Liver (tissue), 9 donors: ENCODE results near the gene RIT2. TPM values are rescaled to one million over a fixed set of nuclear protein-coding genes. Genes with fewer than 3 reads are reported as not detected.

Source experiments
- DNase-seq: peaks from one replicate; pipeline ENCODE4 v3.0.0-alpha.2; 2017; ENCODE audit warnings: low spot score
- H3K27ac ChIP-seq, 2 donors: one replicate each; pipeline ENCODE4 v1.7.0; 2013; ENCODE audit warnings: inconsistent platforms in 2 of 2, low read length in 2 of 2, control low read depth in 1 of 2, low read depth in 1 of 2, mild to moderate bottlenecking in 1 of 2
- H3K27me3 ChIP-seq, 4 donors: one replicate each; pipeline versions ENCODE4 v1.6.1 to v1.7.0; 2013; ENCODE audit warnings: low read length in 3 of 4, inconsistent platforms in 1 of 4, mild to moderate bottlenecking in 1 of 4, moderate library complexity in 1 of 4; ENCODE audit not compliant: control insufficient read depth in 4 of 4, insufficient read depth in 4 of 4
- H3K36me3 ChIP-seq, 4 donors: one replicate each; pipeline versions ENCODE4 v1.6.1 to v1.7.0; 2013; ENCODE audit warnings: low read length in 3 of 4, mild to moderate bottlenecking in 3 of 4, low read depth in 1 of 4, moderate library complexity in 1 of 4; ENCODE audit not compliant: control insufficient read depth in 4 of 4, insufficient read depth in 3 of 4
- H3K4me1 ChIP-seq, 4 donors: one replicate each; pipeline versions ENCODE4 v1.6.1 to v1.7.0; 2013; ENCODE audit warnings: low read length in 3 of 4, mild to moderate bottlenecking in 3 of 4, moderate library complexity in 1 of 4; ENCODE audit not compliant: control insufficient read depth in 4 of 4, insufficient read depth in 4 of 4
- H3K4me3 ChIP-seq, 3 donors: one replicate each; pipeline versions ENCODE4 v1.6.1 to v1.7.0; 2013; ENCODE audit warnings: low read length in 3 of 3, control low read depth in 1 of 3, low read depth in 1 of 3, mild to moderate bottlenecking in 1 of 3
- H3K9ac ChIP-seq, 2 donors: one replicate each; pipeline ENCODE4 v1.7.0; 2013; ENCODE audit warnings: low read length in 2 of 2, mild to moderate bottlenecking in 2 of 2, moderate library complexity in 2 of 2, control low read depth in 1 of 2, low read depth in 1 of 2
- H3K9me3 ChIP-seq, 4 donors: one replicate each; pipeline versions ENCODE4 v1.6.1 to v1.7.0; 2013; ENCODE audit warnings: low read length in 3 of 4; ENCODE audit not compliant: control insufficient read depth in 4 of 4
- EGR1 ChIP-seq, 2 donors: IDR thresholded peaks; 2 replicates each; pipeline ENCODE4 v1.6.1; 2016 to 2018; ENCODE audit warnings: antibody characterized with exemption in 2 of 2, low read depth in 2 of 2
- FOXA1 ChIP-seq: IDR thresholded peaks from 2 replicates; pipeline ENCODE4 v1.6.1; 2016; ENCODE audit warnings: antibody characterized with exemption
- FOXA2 ChIP-seq: IDR thresholded peaks from 2 replicates; pipeline ENCODE4 v1.6.1; 2016; ENCODE audit warnings: antibody characterized with exemption
- GABPA ChIP-seq, 2 donors: IDR thresholded peaks in 1 of 2; conservative IDR thresholded peaks in 1 of 2; 2 replicates each; pipeline ENCODE4 v1.6.1; 2016; ENCODE audit warnings: antibody characterized with exemption in 2 of 2, mild to moderate bottlenecking in 1 of 2, moderate library complexity in 1 of 2
- HNF4A ChIP-seq, 2 donors: conservative IDR thresholded peaks; 2 replicates each; pipeline ENCODE4 v1.6.1; 2016; ENCODE audit warnings: antibody characterized with exemption in 2 of 2, mild to moderate bottlenecking in 2 of 2
- HNF4G ChIP-seq: IDR thresholded peaks from 2 replicates; pipeline ENCODE4 v1.6.1; 2016; ENCODE audit warnings: antibody characterized with exemption
- JUND ChIP-seq, 2 donors: IDR thresholded peaks; 2 replicates each; pipeline ENCODE4 v1.6.1; 2016; ENCODE audit warnings: antibody characterized with exemption in 2 of 2
- NR2F2 ChIP-seq: IDR thresholded peaks from 2 replicates; pipeline ENCODE4 v1.6.1; 2016; ENCODE audit warnings: antibody characterized with exemption
- RAD21 ChIP-seq, 2 donors: IDR thresholded peaks; 2 replicates each; pipeline ENCODE4 v1.6.1; 2016; ENCODE audit warnings: antibody characterized with exemption in 2 of 2, mild to moderate bottlenecking in 2 of 2
- REST ChIP-seq: IDR thresholded peaks from 2 replicates; pipeline ENCODE4 v1.6.1; 2016; ENCODE audit warnings: antibody characterized with exemption, mild to moderate bottlenecking
- RXRA ChIP-seq, 2 donors: IDR thresholded peaks; 2 replicates each; pipeline ENCODE4 v1.6.1; 2017 to 2018; ENCODE audit warnings: antibody characterized with exemption in 2 of 2, mild to moderate bottlenecking in 1 of 2
- TAF1 ChIP-seq: conservative IDR thresholded peaks from 2 replicates; pipeline ENCODE4 v1.6.1; 2016; ENCODE audit warnings: antibody characterized with exemption, mild to moderate bottlenecking
- YY1 ChIP-seq: IDR thresholded peaks from 2 replicates; pipeline ENCODE4 v1.6.1; 2016; ENCODE audit warnings: antibody characterized with exemption, mild to moderate bottlenecking
- ZBTB33 ChIP-seq: IDR thresholded peaks from 2 replicates; pipeline ENCODE4 v1.6.1; 2016; ENCODE audit warnings: antibody characterized with exemption
- WGBS: extraction: QIAGEN DNeasy Blood & Tissue Kit; methylation state at CpG from one replicate; pipeline ENCODE4 v1.1.7; 2013; 5-methylcytosine and 5-hydroxymethylcytosine counted together
- polyA plus RNA-seq, 2 donors: library from polyadenylated mRNA; stranded (reverse) in 1 of 2; unstranded in 1 of 2; fragments of 200-250 nt in 1 of 2; fragments of >200 nt in 1 of 2; fragmentation: Nextera tagmentation in 1 of 2; extraction: Ambion mirVana in 1 of 2; gene quantifications; one replicate each; pipeline versions ENCODE4 v1.2.1 to v1.2.3, GENCODE V29; 2013 to 2015
- total RNA-seq, 2 donors: library from RNA; depleted of rRNA; stranded (reverse); fragments of >200 nt; gene quantifications; one replicate each; pipeline ENCODE4 v1.2.3, GENCODE V29; 2014
- TF ChIP-seq, protein P1 (sequence below): IDR thresholded peaks from 2 replicates; pipeline ENCODE4 v1.6.1; 2016; ENCODE audit warnings: antibody characterized with exemption
- TF ChIP-seq, protein P2 (sequence below): fragments of 150-350 bp; IDR thresholded peaks from 2 replicates; pipeline ENCODE4 v1.5.1; 2017; ENCODE audit warnings: improper control_type of control experiment, low read depth, low read length; ENCODE audit not compliant: missing input control
- donor health status: healthy.
- donor health status: healthy.
- donor health status: healthy.
- donor health status: healthy.
- donor health status: healthy.

Gene RIT2
- total and polyA plus RNA-seq, 4 donors = not detected

DNA sequence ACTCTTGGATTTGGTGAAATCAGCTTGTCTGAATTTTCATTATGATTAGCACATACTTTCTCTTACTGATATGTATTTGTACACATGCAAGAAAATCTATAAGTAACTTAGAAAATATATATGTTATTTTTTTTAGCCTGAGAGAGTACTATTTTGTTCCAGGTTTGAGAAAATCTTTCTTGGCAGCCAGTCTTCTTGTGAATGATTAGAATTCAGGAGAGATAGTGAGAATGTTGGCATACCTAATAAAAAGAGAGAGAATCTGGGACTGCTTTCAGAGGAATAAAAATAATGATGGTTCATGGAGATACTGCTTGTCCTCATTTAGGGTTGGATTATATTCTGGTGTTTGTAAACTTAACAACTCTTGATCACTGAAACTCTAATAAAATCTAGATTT, 44.4 kb upstream of the RIT2 start:
- no peak for DNase-seq
- Histone ChIP-seq H3K9ac (no peak overlapping the region), H3K4me1 (no peaks in the 10 kb centered on the region), H3K36me3 (no peaks in the 10 kb centered on the region), H3K9me3 (no peaks in the 10 kb centered on the region), H3K27ac (no peak overlapping the region), H3K4me3 (no peak overlapping the region), H3K27me3 (no peaks in the 10 kb centered on the region)
- TF ChIP-seq NR2F2 (no peak), RXRA (IDR thresholded peaks at IDR 0.05) (no peak), YY1 (no peak), FOXA2 (no peak)

DNA sequence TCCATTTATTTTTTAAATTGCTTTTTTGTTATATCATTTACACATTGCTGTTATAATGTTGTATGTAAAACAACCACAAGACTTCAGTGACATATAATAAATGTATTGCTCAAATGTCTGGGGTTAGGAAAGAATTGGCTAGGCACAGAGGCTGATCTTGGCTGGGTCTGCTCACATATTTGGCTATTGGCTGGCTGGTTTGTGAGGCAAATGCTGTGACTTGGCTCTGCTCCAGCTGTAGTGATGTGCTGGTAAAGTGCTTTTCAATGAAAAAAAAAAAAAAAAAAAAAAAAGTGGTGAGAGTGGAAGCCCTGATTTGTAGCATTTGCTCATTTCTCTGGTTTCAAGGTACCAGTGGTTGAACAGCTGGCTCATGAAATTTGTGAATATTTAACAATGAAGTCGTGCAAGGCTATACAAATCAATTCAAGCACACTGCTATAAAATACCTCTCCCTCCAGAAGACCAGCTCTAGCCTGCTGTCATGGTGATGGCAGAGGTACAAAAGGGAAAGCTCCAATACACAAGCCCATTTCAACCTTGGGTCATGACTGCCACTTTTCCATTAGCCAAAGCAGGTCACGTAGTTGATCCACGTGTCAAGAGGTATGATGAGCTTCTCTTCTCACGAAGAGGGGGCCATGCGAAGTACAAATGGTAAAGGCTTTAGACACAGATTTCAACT, 43.7 kb upstream of the RIT2 start:
- TF ChIP-seq, protein P1, sequence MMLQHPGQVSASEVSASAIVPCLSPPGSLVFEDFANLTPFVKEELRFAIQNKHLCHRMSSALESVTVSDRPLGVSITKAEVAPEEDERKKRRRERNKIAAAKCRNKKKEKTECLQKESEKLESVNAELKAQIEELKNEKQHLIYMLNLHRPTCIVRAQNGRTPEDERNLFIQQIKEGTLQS = no peak
- TF ChIP-seq RAD21 (IDR thresholded peaks at IDR 0.05) = no peak
- no peak for TF ChIP-seq FOXA2
- TF ChIP-seq JUND (IDR thresholded peaks at IDR 0.05) = no peak
- TF ChIP-seq HNF4G = no peak
- no peak for TF ChIP-seq TAF1
- no peak for TF ChIP-seq FOXA1
- TF ChIP-seq REST = no peak
- TF ChIP-seq EGR1 (IDR thresholded peaks at IDR 0.05; ENCODE audit: low read depth in 2 of 2) = no peak
- no peak for TF ChIP-seq HNF4A (conservative IDR thresholded peaks at IDR 0.05)
- TF ChIP-seq NR2F2 = no peak
- no peak for TF ChIP-seq GABPA (IDR thresholded peaks at IDR 0.05 in 1 of 2, conservative IDR thresholded peaks at IDR 0.05 in 1 of 2)
- TF ChIP-seq, protein P2, sequence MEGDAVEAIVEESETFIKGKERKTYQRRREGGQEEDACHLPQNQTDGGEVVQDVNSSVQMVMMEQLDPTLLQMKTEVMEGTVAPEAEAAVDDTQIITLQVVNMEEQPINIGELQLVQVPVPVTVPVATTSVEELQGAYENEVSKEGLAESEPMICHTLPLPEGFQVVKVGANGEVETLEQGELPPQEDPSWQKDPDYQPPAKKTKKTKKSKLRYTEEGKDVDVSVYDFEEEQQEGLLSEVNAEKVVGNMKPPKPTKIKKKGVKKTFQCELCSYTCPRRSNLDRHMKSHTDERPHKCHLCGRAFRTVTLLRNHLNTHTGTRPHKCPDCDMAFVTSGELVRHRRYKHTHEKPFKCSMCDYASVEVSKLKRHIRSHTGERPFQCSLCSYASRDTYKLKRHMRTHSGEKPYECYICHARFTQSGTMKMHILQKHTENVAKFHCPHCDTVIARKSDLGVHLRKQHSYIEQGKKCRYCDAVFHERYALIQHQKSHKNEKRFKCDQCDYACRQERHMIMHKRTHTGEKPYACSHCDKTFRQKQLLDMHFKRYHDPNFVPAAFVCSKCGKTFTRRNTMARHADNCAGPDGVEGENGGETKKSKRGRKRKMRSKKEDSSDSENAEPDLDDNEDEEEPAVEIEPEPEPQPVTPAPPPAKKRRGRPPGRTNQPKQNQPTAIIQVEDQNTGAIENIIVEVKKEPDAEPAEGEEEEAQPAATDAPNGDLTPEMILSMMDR = no peak
- TF ChIP-seq RXRA (IDR thresholded peaks at IDR 0.05) = no peak
- TF ChIP-seq ZBTB33 = no peak
- TF ChIP-seq YY1 = no peak
- WGBS = 81% methylated on average over 5 of the region's 5 CpGs
- no peaks in the 10 kb centered on the region for H3K4me1 ChIP-seq

More for the DNA sequence above, 43.7 kb upstream of the RIT2 start:
- DNase-seq = no peak
- Histone ChIP-seq H3K36me3 (no peaks in the 10 kb centered on the region), H3K9me3 (no peaks in the 10 kb centered on the region), H3K27ac (no peak overlapping the region), H3K4me3 (no peak overlapping the region), H3K9ac (no peak overlapping the region), H3K27me3 (no peaks in the 10 kb centered on the region)
